C4-2B (cell line): ENCODE data around the gene MRGPRF.

Source experiments
- ZFX ChIP-seq: fragments of 450-650 bp; IDR thresholded peaks from 2 replicates; pipeline ENCODE4 v1.6.1; 2017
- TF ChIP-seq, protein P1 (sequence below): fragments of 450-650 bp; conservative IDR thresholded peaks from 2 replicates; pipeline ENCODE4 v1.5.1; 2017; ENCODE audit warnings: mild to moderate bottlenecking

DNA sequence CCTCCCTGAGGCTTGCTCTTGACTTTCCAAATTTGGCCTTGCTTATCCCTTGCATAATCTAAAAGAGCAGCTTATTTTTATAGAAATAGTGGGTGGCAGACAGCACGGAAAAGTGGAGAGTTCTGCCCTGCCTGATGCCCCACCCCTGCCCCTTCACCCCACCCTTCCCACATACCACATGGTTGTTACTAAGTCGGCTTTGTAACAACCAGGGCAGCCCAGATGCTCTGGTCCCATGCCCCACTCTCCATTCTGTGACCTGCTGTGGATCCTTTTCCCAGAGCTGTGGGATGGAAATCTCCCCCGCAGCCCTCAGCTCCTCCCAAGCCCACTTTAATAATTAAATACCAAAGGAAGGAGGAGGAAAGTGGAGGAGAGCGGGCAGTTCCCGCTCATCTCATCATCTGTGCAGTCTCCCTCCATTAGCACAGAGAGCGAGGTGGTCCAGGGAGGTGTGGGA is 10.9 kb downstream of the MRGPRF start:
- TF ChIP-seq, protein P1, sequence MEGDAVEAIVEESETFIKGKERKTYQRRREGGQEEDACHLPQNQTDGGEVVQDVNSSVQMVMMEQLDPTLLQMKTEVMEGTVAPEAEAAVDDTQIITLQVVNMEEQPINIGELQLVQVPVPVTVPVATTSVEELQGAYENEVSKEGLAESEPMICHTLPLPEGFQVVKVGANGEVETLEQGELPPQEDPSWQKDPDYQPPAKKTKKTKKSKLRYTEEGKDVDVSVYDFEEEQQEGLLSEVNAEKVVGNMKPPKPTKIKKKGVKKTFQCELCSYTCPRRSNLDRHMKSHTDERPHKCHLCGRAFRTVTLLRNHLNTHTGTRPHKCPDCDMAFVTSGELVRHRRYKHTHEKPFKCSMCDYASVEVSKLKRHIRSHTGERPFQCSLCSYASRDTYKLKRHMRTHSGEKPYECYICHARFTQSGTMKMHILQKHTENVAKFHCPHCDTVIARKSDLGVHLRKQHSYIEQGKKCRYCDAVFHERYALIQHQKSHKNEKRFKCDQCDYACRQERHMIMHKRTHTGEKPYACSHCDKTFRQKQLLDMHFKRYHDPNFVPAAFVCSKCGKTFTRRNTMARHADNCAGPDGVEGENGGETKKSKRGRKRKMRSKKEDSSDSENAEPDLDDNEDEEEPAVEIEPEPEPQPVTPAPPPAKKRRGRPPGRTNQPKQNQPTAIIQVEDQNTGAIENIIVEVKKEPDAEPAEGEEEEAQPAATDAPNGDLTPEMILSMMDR: no peak
- TF ChIP-seq ZFX: no peak
